ENCODE data around the gene VAMP1. TPM values are rescaled to one million over a fixed set of nuclear protein-coding genes. Genes with fewer than 3 reads are reported as not detected.
A peak's percentile ranks its signal among the peaks of the same experiment; 100 is the strongest.

Gene VAMP1
- total and polyA plus RNA-seq, 2 experiments from 2014 or later, result 13.9 to 16.1 TPM

DNA sequence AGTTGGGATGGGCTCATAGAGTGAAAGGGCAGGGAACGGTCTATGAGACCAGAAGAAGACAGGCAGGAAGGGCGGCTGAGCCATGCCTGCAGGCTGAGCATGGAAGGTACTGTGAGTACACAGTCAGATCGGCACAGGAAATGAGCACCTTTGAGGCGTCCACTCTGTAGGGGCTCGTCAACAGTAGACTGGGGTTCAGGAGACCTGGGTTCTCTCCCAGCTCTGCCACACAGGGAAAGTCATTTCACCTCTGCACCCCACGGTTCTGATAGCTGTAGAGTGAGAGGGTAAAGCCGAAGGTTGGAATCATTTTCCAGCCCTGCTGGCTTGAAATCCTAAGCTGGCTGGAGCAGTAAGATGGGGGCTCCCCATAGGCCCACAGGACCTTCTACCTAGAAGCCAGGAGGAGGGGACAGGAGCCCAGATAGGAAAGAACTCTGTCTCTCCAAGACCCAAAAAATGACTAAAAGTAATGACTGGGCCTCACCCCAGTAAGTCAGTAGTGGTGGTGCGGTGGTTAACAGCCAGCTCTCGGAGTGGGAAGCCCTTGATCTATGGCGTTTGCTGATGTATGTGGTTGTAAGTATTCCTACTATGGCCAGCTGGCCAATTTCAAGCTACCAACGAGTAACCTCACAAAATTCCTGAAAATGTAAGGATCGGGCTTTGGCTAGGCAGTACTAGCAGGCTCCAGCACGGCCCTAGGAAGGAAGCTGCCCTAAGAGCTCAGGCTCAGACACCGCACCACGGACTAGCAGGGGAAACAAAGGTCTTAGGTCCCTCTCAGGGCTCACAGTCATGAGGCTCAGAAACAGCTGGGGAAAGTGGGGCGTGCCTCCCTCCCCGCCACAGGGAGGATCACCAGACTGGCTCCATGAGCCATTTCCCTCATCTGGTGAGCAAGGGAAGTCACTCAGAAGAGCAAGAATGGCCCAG lies 36.0 kb downstream of the VAMP1 start:
- no peaks in the 10 kb centered on the region for H3K36me3 ChIP-seq (ENCODE audit: insufficient read depth)
- Mint-ChIP-seq H3K4me1 (peaks cover 30% of the 10 kb centered on the region), H3K27ac (no peak overlapping the region), H3K9me3 (no peaks in the 10 kb centered on the region), H3K36me3 (ENCODE audit: low read depth) (no peaks in the 10 kb centered on the region), H3K4me3 (0 out of 3 replicates have a peak overlapping the region, but pooled peaks have one; percentile 1), H3K27me3 (ENCODE audit: insufficient read depth, low read depth, poor library complexity) (no peaks in the 10 kb centered on the region)
- H3K27ac ChIP-seq (ENCODE audit: low read depth), result 0 out of 2 replicates have a peak overlapping the region, but pooled peaks have one; percentile 65
- H3K27me3 ChIP-seq (ENCODE audit: insufficient read depth), result no peaks in the 10 kb centered on the region
- no peaks in the 10 kb centered on the region for H3K79me2 ChIP-seq (replicated peaks; ENCODE audit: insufficient read depth)
- TF ChIP-seq, protein P1, sequence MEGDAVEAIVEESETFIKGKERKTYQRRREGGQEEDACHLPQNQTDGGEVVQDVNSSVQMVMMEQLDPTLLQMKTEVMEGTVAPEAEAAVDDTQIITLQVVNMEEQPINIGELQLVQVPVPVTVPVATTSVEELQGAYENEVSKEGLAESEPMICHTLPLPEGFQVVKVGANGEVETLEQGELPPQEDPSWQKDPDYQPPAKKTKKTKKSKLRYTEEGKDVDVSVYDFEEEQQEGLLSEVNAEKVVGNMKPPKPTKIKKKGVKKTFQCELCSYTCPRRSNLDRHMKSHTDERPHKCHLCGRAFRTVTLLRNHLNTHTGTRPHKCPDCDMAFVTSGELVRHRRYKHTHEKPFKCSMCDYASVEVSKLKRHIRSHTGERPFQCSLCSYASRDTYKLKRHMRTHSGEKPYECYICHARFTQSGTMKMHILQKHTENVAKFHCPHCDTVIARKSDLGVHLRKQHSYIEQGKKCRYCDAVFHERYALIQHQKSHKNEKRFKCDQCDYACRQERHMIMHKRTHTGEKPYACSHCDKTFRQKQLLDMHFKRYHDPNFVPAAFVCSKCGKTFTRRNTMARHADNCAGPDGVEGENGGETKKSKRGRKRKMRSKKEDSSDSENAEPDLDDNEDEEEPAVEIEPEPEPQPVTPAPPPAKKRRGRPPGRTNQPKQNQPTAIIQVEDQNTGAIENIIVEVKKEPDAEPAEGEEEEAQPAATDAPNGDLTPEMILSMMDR (conservative IDR thresholded peaks at IDR 0.05; ENCODE audit: low read depth in 2 of 2), result no peak
- TF ChIP-seq EZH2 (IDR thresholded peaks at IDR 0.05; ENCODE audit: low read depth, unreplicated experiment) (no peak), STAT1 (IDR thresholded peaks at IDR 0.05; ENCODE audit: unreplicated experiment) (no peak)
- no peaks in the 10 kb centered on the region for H4K20me1 ChIP-seq (replicated peaks; ENCODE audit: insufficient read depth)
- H3F3A ChIP-seq (replicated peaks; ENCODE audit: low read depth), result peaks cover 8% of the 10 kb centered on the region; the same call in 1 of the 2 replicates
- peak overlapping the region; percentile 98 for H2AFZ ChIP-seq
- H3K9me2 ChIP-seq (ENCODE audit: insufficient read depth), result no peaks in the 10 kb centered on the region
- peak overlapping the region; percentile 62 for H3K4me2 ChIP-seq
- peaks cover 15% of the 10 kb centered on the region for H3K4me1 ChIP-seq (ENCODE audit: insufficient read depth)
- no peak overlapping the region for H3K4me3 ChIP-seq
- ATAC-seq (peak; percentile 77), DNase-seq (ENCODE audit: low spot score) (no peak)

DNA sequence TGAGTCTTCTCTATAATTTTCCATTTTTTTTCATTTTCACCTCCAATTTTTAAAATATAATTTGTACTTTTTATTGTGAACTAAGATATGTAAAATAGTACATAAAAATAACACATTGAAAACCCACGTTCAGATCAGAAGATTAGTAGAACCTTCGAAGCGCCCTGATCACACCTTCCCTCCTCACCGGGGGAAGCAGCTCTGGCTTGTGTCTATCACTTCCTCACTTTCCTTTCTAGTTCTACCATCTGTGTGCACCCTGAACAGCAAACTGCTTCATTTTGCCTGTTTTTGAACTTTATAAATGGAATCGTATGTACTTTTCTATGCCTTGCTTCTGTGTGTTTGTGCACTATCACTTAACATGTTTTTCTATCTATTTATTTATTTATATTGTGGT lies 37.5 kb downstream of the VAMP1 start:
- TF ChIP-seq, protein P1 (conservative IDR thresholded peaks at IDR 0.05; ENCODE audit: low read depth in 2 of 2), result no peak
- TF ChIP-seq, protein P2, sequence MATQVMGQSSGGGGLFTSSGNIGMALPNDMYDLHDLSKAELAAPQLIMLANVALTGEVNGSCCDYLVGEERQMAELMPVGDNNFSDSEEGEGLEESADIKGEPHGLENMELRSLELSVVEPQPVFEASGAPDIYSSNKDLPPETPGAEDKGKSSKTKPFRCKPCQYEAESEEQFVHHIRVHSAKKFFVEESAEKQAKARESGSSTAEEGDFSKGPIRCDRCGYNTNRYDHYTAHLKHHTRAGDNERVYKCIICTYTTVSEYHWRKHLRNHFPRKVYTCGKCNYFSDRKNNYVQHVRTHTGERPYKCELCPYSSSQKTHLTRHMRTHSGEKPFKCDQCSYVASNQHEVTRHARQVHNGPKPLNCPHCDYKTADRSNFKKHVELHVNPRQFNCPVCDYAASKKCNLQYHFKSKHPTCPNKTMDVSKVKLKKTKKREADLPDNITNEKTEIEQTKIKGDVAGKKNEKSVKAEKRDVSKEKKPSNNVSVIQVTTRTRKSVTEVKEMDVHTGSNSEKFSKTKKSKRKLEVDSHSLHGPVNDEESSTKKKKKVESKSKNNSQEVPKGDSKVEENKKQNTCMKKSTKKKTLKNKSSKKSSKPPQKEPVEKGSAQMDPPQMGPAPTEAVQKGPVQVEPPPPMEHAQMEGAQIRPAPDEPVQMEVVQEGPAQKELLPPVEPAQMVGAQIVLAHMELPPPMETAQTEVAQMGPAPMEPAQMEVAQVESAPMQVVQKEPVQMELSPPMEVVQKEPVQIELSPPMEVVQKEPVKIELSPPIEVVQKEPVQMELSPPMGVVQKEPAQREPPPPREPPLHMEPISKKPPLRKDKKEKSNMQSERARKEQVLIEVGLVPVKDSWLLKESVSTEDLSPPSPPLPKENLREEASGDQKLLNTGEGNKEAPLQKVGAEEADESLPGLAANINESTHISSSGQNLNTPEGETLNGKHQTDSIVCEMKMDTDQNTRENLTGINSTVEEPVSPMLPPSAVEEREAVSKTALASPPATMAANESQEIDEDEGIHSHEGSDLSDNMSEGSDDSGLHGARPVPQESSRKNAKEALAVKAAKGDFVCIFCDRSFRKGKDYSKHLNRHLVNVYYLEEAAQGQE (IDR thresholded peaks at IDR 0.05; ENCODE audit: unreplicated experiment), result no peak
- TF ChIP-seq EZH2phosphoT487 (IDR thresholded peaks at IDR 0.05; ENCODE audit: unreplicated experiment) (no peak), JUNB (IDR thresholded peaks at IDR 0.05; ENCODE audit: unreplicated experiment) (no peak)
- no peaks in the 10 kb centered on the region for H3K27me3 Mint-ChIP-seq (ENCODE audit: insufficient read depth, low read depth, poor library complexity)

More for the DNA sequence above, 37.5 kb downstream of the VAMP1 start:
- Mint-ChIP-seq H3K36me3 (ENCODE audit: low read depth) (no peaks in the 10 kb centered on the region), H3K4me1 (peaks cover 30% of the 10 kb centered on the region), H3K27ac (no peak overlapping the region), H3K4me3 (no peak overlapping the region), H3K9me3 (no peaks in the 10 kb centered on the region)
- Histone ChIP-seq H3K79me2 (replicated peaks; ENCODE audit: insufficient read depth) (no peaks in the 10 kb centered on the region), H2AFZ (no peak overlapping the region), H3F3A (replicated peaks; ENCODE audit: low read depth) (peaks cover 8% of the 10 kb centered on the region; the same call in 1 of the 2 replicates), H3K27ac (ENCODE audit: low read depth) (no peak overlapping the region), H3K4me2 (no peak overlapping the region), H3K9me2 (ENCODE audit: insufficient read depth) (no peaks in the 10 kb centered on the region), H4K20me1 (replicated peaks; ENCODE audit: insufficient read depth) (no peaks in the 10 kb centered on the region), H3K4me1 (ENCODE audit: insufficient read depth) (peaks cover 15% of the 10 kb centered on the region), H3K4me3 (no peak overlapping the region), H3K36me3 (ENCODE audit: insufficient read depth) (no peaks in the 10 kb centered on the region), H3K27me3 (ENCODE audit: insufficient read depth) (no peaks in the 10 kb centered on the region)
- DNase-seq (ENCODE audit: low spot score) (no peak), ATAC-seq (no peak)

Data from GM23338 (cell line).